ENCODE results near the gene SLC2A1. TPM values are rescaled to one million over a fixed set of nuclear protein-coding genes. Genes with fewer than 3 reads are reported as not detected.

SLC2A1 gene
- total RNA-seq, 4 donors from 2014 or later, result 953 to 4,970 (median 3,437) TPM

GRCh38 chr1:42935971-42936308 is 22.7 kb downstream of the SLC2A1 start:
- peak overlapping the region; percentile 17 to 81 (median 74) for H3K27ac ChIP-seq
- no peak for DNase-seq (ENCODE audit: low spot score in 2 of 2)
- H3K36me3 ChIP-seq, result peaks cover 0 to 39% (median under 1%) of the 10 kb centered on the region in 3 donors
- H3K27me3 ChIP-seq, result no peaks in the 10 kb centered on the region
- 38 to 77% methylated on average over 4 to 5 of the region's 5 CpGs for WGBS, 2 donors
- H3K4me3 ChIP-seq, result peak overlapping the region in 1 of 4 donors; percentile 15
- peaks cover 0 to 97% (median 74%) of the 10 kb centered on the region in 4 donors for H3K4me1 ChIP-seq
- no peaks in the 10 kb centered on the region for H3K9me3 ChIP-seq
- TF ChIP-seq CTCF (IDR thresholded peaks at IDR 0.05) (no peak), EP300 (IDR thresholded peaks at IDR 0.05) (no peak), POLR2A (IDR thresholded peaks at IDR 0.05) (no peak)

DNA sequence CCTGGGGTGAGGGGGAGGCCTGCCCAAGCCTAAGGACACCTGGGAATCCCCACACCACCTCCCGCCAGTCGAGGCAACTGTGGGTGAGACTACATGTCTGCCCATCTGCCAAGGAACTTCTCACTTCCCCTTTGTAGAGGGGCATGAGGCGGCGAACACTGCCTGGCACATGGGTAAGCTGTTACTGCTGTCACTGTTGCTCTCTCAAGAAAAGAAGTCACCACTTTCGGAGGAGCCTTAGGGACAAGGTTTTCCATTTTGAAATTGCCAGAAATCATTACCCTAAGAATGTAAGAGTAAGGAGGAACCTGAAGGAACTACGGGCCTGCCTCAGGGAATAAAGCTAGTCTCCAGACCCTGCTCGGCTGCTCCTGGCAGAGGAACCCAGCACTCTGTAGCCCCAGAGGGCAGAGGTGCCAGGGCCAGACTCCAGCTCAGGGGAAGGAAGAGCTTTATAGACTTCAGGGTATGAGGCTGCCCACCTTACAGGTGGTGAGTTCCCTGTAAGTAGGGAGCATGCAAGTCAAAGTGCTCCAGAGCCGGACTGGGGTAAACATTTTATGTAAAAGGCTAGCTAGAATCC is 23.3 kb downstream of the SLC2A1 start:
- TF ChIP-seq POLR2A (IDR thresholded peaks at IDR 0.05), result no peak
- no peak for TF ChIP-seq CTCF (IDR thresholded peaks at IDR 0.05)
- TF ChIP-seq EP300 (IDR thresholded peaks at IDR 0.05), result no peak
- Histone ChIP-seq H3K9me3 (no peaks in the 10 kb centered on the region), H3K4me3 (peak overlapping the region in 1 of 4 donors; percentile 15), H3K27me3 (no peaks in the 10 kb centered on the region), H3K4me1 (peaks cover 0 to 97% (median 71%) of the 10 kb centered on the region in 4 donors), H3K36me3 (peaks cover 0 to 41% (median 0%) of the 10 kb centered on the region in 3 donors), H3K27ac (peak overlapping the region in 3 of 4 donors; percentile 73 to 81 (median 76))
- 79 to 81% methylated on average over 8 of the region's 8 CpGs for WGBS, 2 donors
- peak in 1 of 2 donors; percentile 18 for DNase-seq (ENCODE audit: low spot score in 2 of 2)

- peak overlapping the region in 3 of 4 donors; percentile 73 to 81 (median 76) for H3K27ac ChIP-seq
- no peaks in the 10 kb centered on the region for H3K9me3 ChIP-seq
- DNase-seq (ENCODE audit: low spot score in 2 of 2), result no peak
- peak overlapping the region in 1 of 4 donors; percentile 15 for H3K4me3 ChIP-seq
- H3K27me3 ChIP-seq, result no peaks in the 10 kb centered on the region
- H3K4me1 ChIP-seq, result peaks cover 0 to 91% (median 69%) of the 10 kb centered on the region in 4 donors
- TF ChIP-seq POLR2A (IDR thresholded peaks at IDR 0.05) (no peak), CTCF (IDR thresholded peaks at IDR 0.05) (no peak), EP300 (IDR thresholded peaks at IDR 0.05) (no peak)
- peaks cover 0 to 48% (median 1%) of the 10 kb centered on the region in 3 donors for H3K36me3 ChIP-seq
- WGBS, 2 donors, result 77 to 82% methylated on average over 19 to 20 of the region's 20 CpGs
Observed at GRCh38 chr1:42934541-42935312, 23.9 kb downstream of the SLC2A1 start.

- H3K9me3 ChIP-seq, result no peaks in the 10 kb centered on the region
- H3K4me3 ChIP-seq, result no peak overlapping the region
- no peaks in the 10 kb centered on the region for H3K27me3 ChIP-seq
- TF ChIP-seq CTCF (IDR thresholded peaks at IDR 0.05), result no peak
- TF ChIP-seq POLR2A (IDR thresholded peaks at IDR 0.05), result no peak
- no peak for TF ChIP-seq EP300 (IDR thresholded peaks at IDR 0.05)
- H3K36me3 ChIP-seq, result peaks cover 3 to 50% (median 10%) of the 10 kb centered on the region in 3 donors
- WGBS, 2 donors, result 75 to 77% methylated on average over 9 of the region's 9 CpGs
- no peak for DNase-seq (ENCODE audit: low spot score in 2 of 2)
- H3K4me1 ChIP-seq, result peaks cover 0 to 83% (median 63%) of the 10 kb centered on the region in 4 donors
- H3K27ac ChIP-seq, result peak overlapping the region in 3 of 4 donors; percentile 23 to 83 (median 81)
Observed at GRCh38 chr1:42933610-42934491, 24.8 kb downstream of the SLC2A1 start.

Data from tibial nerve (tissue), 4 donors.